Ishikawa (cell line): ENCODE results near the gene ETV6.

ENCODE experiments used
- CEBPB ChIP-seq: IDR thresholded peaks from 2 replicates; pipeline ENCODE4 v1.6.1; 2012
- CREB1 ChIP-seq: IDR thresholded peaks from 2 replicates; pipeline ENCODE4 v1.6.1; 2012; ENCODE audit warnings: low read depth
- EGR1 ChIP-seq: IDR thresholded peaks from 2 replicates; pipeline ENCODE4 v1.6.1; 2012
- EP300 ChIP-seq: IDR thresholded peaks from 2 replicates; pipeline ENCODE4 v1.6.1; 2012; ENCODE audit warnings: borderline replicate concordance
- FOXM1 ChIP-seq: IDR thresholded peaks from 2 replicates; pipeline ENCODE4 v1.6.1; 2012; ENCODE audit warnings: low read depth, borderline replicate concordance
- MAX ChIP-seq: IDR thresholded peaks from 2 replicates; pipeline ENCODE4 v1.6.1; 2012
- NFIC ChIP-seq: IDR thresholded peaks from 2 replicates; pipeline ENCODE4 v1.6.1; 2012
- RAD21 ChIP-seq: IDR thresholded peaks from 2 replicates; pipeline ENCODE4 v1.6.1; 2012; ENCODE audit warnings: low read depth
- REST ChIP-seq: IDR thresholded peaks from 2 replicates; pipeline ENCODE4 v1.6.1; 2012; ENCODE audit warnings: low read depth, mild to moderate bottlenecking
- TAF1 ChIP-seq: IDR thresholded peaks from 2 replicates; pipeline ENCODE4 v1.6.1; 2012; ENCODE audit warnings: low read depth, mild to moderate bottlenecking
- TCF12 ChIP-seq: IDR thresholded peaks from 2 replicates; pipeline ENCODE4 v1.6.1; 2012; ENCODE audit warnings: low read depth
- TEAD4 ChIP-seq: IDR thresholded peaks from 2 replicates; pipeline ENCODE4 v1.6.1; 2012
- YY1 ChIP-seq: IDR thresholded peaks from 2 replicates; pipeline ENCODE4 v1.6.1; 2012; ENCODE audit warnings: low read depth
- ZBTB7A ChIP-seq: IDR thresholded peaks from 2 replicates; pipeline ENCODE4 v1.6.1; 2012; ENCODE audit warnings: low read depth
- TF ChIP-seq, protein P1 (sequence below): IDR thresholded peaks from 2 replicates; pipeline ENCODE4 v1.6.1; 2012

ETV6 gene

GRCh38 chr12:11738450-11738849 is 89.0 kb downstream of the ETV6 start:
- TF ChIP-seq YY1 = no peak
- TF ChIP-seq EP300 = no peak
- TF ChIP-seq NFIC = no peak
- TF ChIP-seq RAD21 = no peak
- TF ChIP-seq CREB1 = no peak
- TF ChIP-seq EGR1 = no peak
- no peak for TF ChIP-seq TCF12
- no peak for TF ChIP-seq TEAD4
- no peak for TF ChIP-seq FOXM1
- no peak for TF ChIP-seq TAF1

- TF ChIP-seq, protein P1, sequence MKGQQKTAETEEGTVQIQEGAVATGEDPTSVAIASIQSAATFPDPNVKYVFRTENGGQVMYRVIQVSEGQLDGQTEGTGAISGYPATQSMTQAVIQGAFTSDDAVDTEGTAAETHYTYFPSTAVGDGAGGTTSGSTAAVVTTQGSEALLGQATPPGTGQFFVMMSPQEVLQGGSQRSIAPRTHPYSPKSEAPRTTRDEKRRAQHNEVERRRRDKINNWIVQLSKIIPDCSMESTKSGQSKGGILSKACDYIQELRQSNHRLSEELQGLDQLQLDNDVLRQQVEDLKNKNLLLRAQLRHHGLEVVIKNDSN = no peak
- TF ChIP-seq TEAD4 (no peak), YY1 (no peak), TCF12 (no peak), TAF1 (no peak), EP300 (no peak), CEBPB (no peak), CREB1 (no peak), RAD21 (no peak), MAX (no peak), NFIC (no peak)
These were observed 90.6 kb downstream of the ETV6 start for GRCh38 chr12:11739980-11740577.

- no peak for TF ChIP-seq FOXM1
- no peak for TF ChIP-seq TAF1
- TF ChIP-seq CEBPB = no peak
- no peak for TF ChIP-seq TEAD4
- TF ChIP-seq RAD21 = no peak
- no peak for TF ChIP-seq EGR1
These were observed 92.1 kb downstream of the ETV6 start for GRCh38 chr12:11741434-11742092.

- TF ChIP-seq CREB1 (no peak), TCF12 (no peak), RAD21 (no peak), MAX (no peak), FOXM1 (no peak), REST (no peak), EGR1 (no peak), YY1 (no peak), CEBPB (no peak), TEAD4 (no peak), TAF1 (no peak), EP300 (no peak)
These were observed 94.2 kb downstream of the ETV6 start for GRCh38 chr12:11743423-11744409.

DNA sequence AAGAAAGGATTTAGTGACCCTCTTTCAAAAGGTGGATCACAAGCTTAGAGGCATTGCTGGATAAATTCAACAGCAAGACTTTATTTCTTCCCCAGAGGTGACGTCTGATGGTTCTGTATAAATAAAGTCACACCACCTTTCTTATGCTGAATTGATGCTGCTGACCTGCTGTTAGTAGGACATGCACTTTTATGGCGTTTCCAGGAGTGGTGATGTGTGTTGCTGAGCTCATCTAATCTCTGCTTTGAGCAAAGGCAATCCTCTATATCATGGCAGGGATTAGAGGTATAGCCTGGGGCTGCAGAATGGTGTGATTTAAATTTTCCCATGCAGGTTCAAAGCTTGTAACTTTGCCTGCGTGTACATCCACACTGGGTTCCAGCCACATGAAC is 94.9 kb downstream of the ETV6 start:
- TF ChIP-seq EP300 (no peak), TAF1 (no peak)

DNA sequence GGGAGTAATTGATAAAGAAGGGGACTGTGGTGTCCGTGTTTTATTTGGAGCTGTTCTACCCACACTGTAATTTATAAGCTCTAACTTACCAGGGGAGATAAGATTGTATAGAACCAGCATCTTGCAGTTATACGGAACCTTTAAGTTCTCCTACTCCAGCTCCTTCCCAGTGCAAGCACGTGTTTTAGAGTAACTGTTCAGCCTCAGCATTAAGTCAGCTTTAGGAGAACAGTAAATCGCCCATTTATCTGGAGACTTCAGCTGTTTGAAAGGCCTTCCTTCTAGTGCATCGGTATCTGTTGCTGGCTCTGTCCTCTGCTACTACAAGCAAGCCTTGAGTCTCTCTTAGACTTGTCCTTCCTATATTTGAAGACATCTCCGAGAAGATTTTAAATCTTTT is 95.6 kb downstream of the ETV6 start:
- no peak for TF ChIP-seq CEBPB
- TF ChIP-seq NFIC = no peak
- TF ChIP-seq RAD21 = no peak

DNA sequence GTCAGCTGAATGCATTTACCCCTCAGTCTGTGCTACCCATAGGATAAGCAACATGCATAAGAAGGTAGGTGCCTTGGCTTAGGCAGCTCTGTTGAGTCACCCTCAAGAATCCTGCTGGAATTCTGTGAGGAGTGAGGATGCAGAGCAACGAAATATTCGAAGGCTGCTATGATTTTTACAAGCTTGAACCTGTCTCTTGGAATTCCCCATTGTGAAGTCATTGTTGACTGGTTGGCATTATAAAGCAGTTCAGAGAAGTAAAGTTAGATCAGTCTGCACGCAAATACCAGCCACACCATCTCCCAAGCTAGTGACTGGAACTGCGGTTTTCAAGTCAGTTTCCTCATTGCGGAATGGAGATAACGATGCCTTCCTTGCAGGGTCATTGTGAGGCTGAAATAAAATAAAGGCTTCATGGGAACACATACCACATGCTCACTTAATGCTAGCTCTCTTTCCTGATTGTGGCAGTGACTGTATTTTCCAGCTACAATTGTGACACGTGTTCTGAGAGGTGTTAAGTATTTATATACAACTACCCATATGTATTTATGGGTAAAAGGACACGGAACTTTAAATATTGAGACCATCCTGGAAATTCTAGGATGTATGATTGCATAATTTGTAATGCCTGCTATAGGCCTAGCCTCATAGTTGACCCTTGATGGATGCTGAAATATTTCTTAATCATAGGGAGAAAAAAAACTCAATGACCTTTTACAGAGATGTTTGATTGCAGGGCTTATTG is 96.7 kb downstream of the ETV6 start:
- TF ChIP-seq, protein P1 = no peak
- TF ChIP-seq MAX (no peak), TCF12 (no peak), CREB1 (no peak), TEAD4 (no peak), TAF1 (no peak), NFIC (no peak), CEBPB (no peak), ZBTB7A (no peak), RAD21 (no peak), FOXM1 (no peak), REST (no peak), EP300 (no peak), YY1 (no peak), EGR1 (no peak)
